ENCODE results near the gene NARS2.

NARS2 gene

GRCh38 chr11:78499971-78500370 lies 74.7 kb downstream of the NARS2 start:
- Histone ChIP-seq H3K4me3 (ENCODE audit: low read length) (no peak overlapping the region), H3F3A (ENCODE audit: insufficient read depth, low read length) (no peaks in the 10 kb centered on the region), H3K4me2 (ENCODE audit: low read depth, low read length) (no peak overlapping the region), H3K9me2 (replicated peaks; ENCODE audit: insufficient read depth, low read length) (no peaks in the 10 kb centered on the region), H3K79me2 (ENCODE audit: low read length) (no peaks in the 10 kb centered on the region), H3K9ac (ENCODE audit: low read length) (no peak overlapping the region), H4K20me1 (ENCODE audit: insufficient read depth, low read length) (no peaks in the 10 kb centered on the region), H3K27me3 (replicated peaks; ENCODE audit: insufficient read depth, low read length) (no peaks in the 10 kb centered on the region), H3K36me3 (replicated peaks; ENCODE audit: insufficient read depth, low read length) (no peaks in the 10 kb centered on the region), H3K4me1 (ENCODE audit: low read length) (no peaks in the 10 kb centered on the region), H2AFZ (ENCODE audit: low read length) (no peak overlapping the region), H3K9me3 (replicated peaks; ENCODE audit: insufficient read depth, low read length) (no peaks in the 10 kb centered on the region), H3K27ac (ENCODE audit: low read length) (no peak overlapping the region)
- no peak for DNase-seq
- TF ChIP-seq EZH2 (optimal IDR thresholded peaks at IDR 0.05; ENCODE audit: low read depth, low read length) (no peak), CTCF (IDR thresholded peaks at IDR 0.05; ENCODE audit: low read length) (no peak), EZH2phosphoT487 (IDR thresholded peaks at IDR 0.05; ENCODE audit: low read length) (no peak)

DNA sequence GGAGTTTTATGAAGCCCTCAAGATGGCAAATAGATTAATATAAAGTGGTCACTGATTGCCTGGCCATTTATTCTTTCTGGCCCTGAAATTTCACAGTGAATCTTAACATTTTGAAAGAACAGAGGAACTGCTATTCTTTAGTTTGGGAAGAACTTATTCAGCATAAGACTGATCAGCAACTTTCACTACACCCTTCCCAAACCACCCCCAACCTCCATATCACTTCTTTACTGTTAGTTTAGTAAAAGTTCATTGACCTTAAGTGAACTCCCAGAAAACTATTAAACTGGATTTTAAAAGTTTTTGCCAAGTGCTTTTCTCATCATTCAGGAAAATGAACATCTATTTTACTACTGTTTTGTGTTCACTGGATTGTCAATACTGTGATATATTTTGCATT lies 77.4 kb downstream of the NARS2 start:
- no peaks in the 10 kb centered on the region for H3K9me2 ChIP-seq (replicated peaks; ENCODE audit: insufficient read depth, low read length)
- H3K4me1 ChIP-seq (ENCODE audit: low read length), result no peaks in the 10 kb centered on the region
- no peak overlapping the region for H3K4me2 ChIP-seq (ENCODE audit: low read depth, low read length)
- no peak overlapping the region for H2AFZ ChIP-seq (ENCODE audit: low read length)
- TF ChIP-seq EZH2 (optimal IDR thresholded peaks at IDR 0.05; ENCODE audit: low read depth, low read length) (no peak), EZH2phosphoT487 (IDR thresholded peaks at IDR 0.05; ENCODE audit: low read length) (no peak), CTCF (IDR thresholded peaks at IDR 0.05; ENCODE audit: low read length) (no peak)
- no peaks in the 10 kb centered on the region for H3K79me2 ChIP-seq (ENCODE audit: low read length)
- DNase-seq, result no peak
- no peak overlapping the region for H3K27ac ChIP-seq (ENCODE audit: low read length)
- no peak overlapping the region for H3K9ac ChIP-seq (ENCODE audit: low read length)
- no peaks in the 10 kb centered on the region for H4K20me1 ChIP-seq (ENCODE audit: insufficient read depth, low read length)
- no peaks in the 10 kb centered on the region for H3K9me3 ChIP-seq (replicated peaks; ENCODE audit: insufficient read depth, low read length)
- H3K4me3 ChIP-seq (ENCODE audit: low read length), result no peak overlapping the region
- no peaks in the 10 kb centered on the region for H3K36me3 ChIP-seq (replicated peaks; ENCODE audit: insufficient read depth, low read length)
- H3K27me3 ChIP-seq (replicated peaks; ENCODE audit: insufficient read depth, low read length), result no peaks in the 10 kb centered on the region
- H3F3A ChIP-seq (ENCODE audit: insufficient read depth, low read length), result no peaks in the 10 kb centered on the region

DNA sequence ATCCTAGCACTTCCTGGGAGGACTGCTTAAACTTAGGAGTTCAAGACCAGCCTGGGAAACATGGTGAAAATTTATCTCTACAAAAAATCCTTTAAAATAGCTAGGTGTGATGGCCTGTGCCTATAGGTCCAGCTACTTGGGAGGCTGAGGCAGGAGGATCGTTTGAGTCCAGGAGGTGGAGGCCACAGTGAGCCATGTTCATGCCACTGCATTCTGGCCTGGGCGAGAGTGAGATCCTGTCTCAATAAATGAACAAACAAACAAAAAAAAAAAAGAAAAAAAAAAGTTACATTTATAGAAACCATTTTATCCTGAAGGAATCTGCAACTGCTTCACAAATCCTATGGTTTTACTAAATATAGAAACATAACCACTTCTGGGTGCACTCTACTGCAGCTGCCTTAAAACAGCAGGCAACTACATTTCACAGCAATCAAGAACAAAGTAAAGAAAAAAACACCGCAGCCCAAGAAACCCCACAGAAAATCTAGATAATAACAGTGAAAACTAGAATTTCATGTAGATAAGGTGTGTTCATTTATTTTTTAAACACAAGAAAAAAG lies 81.2 kb downstream of the NARS2 start:
- Histone ChIP-seq H2AFZ (ENCODE audit: low read length) (no peak overlapping the region), H3K27ac (ENCODE audit: low read length) (no peak overlapping the region), H3K27me3 (replicated peaks; ENCODE audit: insufficient read depth, low read length) (no peaks in the 10 kb centered on the region), H3K4me1 (ENCODE audit: low read length) (no peaks in the 10 kb centered on the region), H3F3A (ENCODE audit: insufficient read depth, low read length) (no peaks in the 10 kb centered on the region), H3K9me3 (replicated peaks; ENCODE audit: insufficient read depth, low read length) (no peaks in the 10 kb centered on the region), H3K79me2 (ENCODE audit: low read length) (no peaks in the 10 kb centered on the region), H3K36me3 (replicated peaks; ENCODE audit: insufficient read depth, low read length) (no peaks in the 10 kb centered on the region), H3K9me2 (replicated peaks; ENCODE audit: insufficient read depth, low read length) (no peaks in the 10 kb centered on the region), H4K20me1 (ENCODE audit: insufficient read depth, low read length) (no peaks in the 10 kb centered on the region), H3K9ac (ENCODE audit: low read length) (no peak overlapping the region), H3K4me2 (ENCODE audit: low read depth, low read length) (no peak overlapping the region), H3K4me3 (ENCODE audit: low read length) (no peak overlapping the region)
- TF ChIP-seq EZH2phosphoT487 (IDR thresholded peaks at IDR 0.05; ENCODE audit: low read length), result no peak
- no peak for TF ChIP-seq EZH2 (optimal IDR thresholded peaks at IDR 0.05; ENCODE audit: low read depth, low read length)
- no peak for TF ChIP-seq CTCF (IDR thresholded peaks at IDR 0.05; ENCODE audit: low read length)
- DNase-seq, result no peak
